Astrocyte of the hippocampus (primary cell): ENCODE results near the gene MROH7.

Experiments used
- DNase-seq: peaks from one replicate; pipeline ENCODE4 v3.0.0; 2011; ENCODE audit warnings: low read depth, low spot score

The MROH7 gene

GRCh38 chr1:54741531-54741930 is 99.9 kb downstream of the MROH7 start:
- DNase-seq = no peak

DNA sequence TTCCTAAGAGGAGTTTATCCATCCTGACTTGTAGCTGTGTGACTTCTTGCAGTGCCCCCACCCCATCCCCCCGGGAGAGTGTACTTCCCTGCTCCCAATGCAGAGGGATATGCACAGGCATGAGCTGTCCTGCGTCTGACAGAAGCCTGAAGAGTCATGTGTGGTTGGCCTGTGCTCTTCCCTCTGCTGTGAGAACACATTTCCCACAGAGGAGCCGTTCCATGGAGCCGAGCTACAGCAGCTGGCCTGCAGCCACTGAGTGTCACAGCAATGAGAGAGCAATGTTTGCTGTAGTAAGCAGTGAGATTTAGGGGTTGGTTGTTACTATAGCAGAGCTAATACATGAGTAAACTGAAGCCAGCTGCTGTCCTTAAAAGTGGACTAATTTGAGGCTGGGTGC is 100.7 kb downstream of the MROH7 start:
- DNase-seq = no peak

GRCh38 chr1:54743416-54744226 is 102.0 kb downstream of the MROH7 start:
- no peak for DNase-seq

- DNase-seq = no peak
These were observed 103.1 kb downstream of the MROH7 start for GRCh38 chr1:54744696-54745095.

- no peak for DNase-seq
These were observed 103.7 kb downstream of the MROH7 start for GRCh38 chr1:54745274-54745673.

- no peak for DNase-seq
These were observed 104.3 kb downstream of the MROH7 start for GRCh38 chr1:54745864-54746263.

DNA sequence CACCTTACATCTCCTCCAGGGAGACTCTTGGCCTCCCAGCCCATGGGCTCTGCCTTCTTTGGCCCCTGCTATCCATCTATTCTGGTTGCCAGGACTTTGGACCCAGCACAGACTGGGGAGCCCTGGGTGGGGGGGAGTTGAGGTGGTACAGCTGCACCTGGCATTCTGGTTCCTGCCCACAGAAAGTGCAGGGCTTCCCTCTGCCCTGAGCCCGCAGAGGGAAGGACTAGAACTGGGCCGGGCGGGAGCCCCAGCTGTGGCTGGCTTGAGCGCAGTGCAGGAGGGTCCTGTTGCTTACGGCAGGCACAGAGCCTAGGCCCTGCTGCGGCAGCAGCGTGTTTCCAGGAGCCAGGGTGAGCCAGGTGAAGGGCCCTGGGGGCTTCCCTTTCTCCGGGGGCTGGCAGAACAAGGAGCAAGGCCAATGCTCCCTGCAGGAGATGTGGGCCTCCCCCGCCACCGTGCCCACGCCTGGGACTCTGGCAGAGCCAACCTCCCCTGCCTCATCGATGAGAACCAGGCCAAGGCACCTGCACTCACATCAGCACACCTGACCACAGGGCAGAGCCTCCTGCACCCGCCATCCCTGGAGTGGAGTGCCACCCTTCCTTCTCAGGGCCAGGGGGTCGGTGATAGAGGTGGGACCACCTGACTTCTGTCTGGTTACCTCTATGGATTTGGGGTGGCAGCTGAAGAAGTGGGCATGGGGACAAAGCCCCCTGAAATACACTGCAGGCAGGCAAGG is 106.7 kb downstream of the MROH7 start:
- no peak for DNase-seq

DNA sequence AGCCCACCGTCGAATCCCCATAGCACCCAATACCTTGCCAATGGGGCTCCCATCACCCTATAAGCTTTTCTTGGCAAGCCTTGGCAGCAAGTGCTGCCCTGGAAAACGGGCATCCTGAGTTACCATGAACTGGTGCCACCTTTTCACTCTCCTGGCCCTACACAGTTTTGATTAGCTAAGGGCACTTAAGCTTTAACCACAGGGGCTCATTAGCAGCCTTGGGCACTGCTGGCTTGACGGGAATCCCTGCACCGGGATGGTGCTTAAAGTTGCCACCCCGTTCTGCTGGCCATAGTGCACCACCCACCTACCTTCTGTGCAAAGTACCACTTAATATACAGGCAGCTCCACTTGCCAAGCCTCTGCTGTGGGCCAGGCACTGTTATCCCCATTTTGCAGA is 109.0 kb downstream of the MROH7 start:
- no peak for DNase-seq

DNA sequence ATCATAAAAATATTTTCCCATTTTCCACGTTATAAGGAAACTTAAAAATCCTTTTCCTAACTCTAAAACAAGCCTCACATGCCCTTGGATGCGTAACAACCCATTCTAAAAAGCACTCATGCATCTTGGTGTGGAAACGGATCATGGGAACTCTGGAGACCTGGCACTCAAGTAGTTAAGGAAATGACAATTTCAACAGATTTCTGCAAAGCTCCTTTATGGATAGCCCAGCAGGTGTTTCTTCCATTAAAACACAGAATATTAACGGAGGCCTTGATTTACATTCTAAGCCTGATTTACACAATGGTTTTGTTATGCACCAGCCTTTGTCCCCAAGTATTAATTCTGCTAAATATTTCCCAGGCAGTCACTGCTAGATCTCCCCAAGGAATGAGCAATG is 109.8 kb downstream of the MROH7 start:
- no peak for DNase-seq

DNA sequence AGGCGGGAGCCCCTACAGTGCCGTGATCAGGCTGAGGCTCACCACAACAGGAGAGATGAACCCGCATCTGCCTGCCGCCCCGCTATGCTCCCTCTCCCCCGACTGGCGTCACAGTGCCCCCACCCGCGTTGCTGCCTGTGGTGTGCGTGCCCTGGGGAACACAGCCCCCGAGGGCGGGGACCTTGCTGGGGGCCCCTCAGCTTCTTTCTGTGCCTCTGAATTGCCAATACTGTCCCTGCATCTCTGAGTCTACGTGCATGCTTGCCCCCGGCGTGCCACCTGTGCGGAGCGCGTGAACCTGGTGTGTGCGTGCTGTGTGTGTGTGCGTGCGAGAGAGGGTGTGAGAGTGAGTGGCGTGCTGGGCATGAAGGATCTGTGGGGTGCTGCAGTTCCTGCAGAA is 112.5 kb downstream of the MROH7 start:
- no peak for DNase-seq

DNA sequence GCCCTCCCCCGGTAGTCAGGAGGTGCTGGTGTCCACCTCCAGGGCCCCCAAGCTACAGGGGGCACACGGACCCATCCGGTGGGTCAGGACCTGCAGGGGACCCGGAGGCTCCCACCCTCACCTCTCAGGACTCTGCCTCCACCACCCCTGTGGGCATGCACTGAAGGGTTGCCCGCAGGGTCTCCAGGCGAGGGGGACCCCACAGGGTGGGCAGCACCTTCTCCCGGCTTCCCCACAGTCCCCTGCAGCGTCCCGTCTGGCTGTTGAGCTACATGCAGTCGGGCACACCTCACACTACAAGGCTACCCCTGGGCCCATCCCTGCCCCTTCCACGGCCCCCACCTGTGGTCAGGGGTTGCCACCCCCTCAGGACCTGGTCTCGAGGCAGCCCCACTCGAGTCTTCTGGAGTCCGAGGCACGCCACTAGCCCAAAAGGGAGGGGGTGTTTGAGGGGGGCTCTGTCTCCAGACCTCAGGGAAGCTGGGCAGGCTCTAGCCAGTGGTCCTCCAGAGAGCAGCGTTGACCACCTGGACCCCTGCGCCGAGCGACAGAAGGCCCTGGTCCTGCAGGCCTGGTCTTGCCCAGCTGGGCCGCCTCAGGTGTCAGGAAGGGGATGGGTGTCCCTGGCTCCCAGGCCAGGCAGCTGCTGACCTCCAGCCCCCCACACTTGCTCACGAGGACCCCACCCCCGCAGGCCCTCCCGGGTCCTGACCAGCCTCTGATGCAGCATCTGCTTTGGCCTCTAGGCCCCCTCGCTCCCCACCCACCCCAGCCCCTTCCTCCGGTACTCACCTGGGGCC is 113.1 kb downstream of the MROH7 start:
- DNase-seq = no peak

- DNase-seq = no peak
These were observed 116.2 kb downstream of the MROH7 start for GRCh38 chr1:54757833-54758232.

DNA sequence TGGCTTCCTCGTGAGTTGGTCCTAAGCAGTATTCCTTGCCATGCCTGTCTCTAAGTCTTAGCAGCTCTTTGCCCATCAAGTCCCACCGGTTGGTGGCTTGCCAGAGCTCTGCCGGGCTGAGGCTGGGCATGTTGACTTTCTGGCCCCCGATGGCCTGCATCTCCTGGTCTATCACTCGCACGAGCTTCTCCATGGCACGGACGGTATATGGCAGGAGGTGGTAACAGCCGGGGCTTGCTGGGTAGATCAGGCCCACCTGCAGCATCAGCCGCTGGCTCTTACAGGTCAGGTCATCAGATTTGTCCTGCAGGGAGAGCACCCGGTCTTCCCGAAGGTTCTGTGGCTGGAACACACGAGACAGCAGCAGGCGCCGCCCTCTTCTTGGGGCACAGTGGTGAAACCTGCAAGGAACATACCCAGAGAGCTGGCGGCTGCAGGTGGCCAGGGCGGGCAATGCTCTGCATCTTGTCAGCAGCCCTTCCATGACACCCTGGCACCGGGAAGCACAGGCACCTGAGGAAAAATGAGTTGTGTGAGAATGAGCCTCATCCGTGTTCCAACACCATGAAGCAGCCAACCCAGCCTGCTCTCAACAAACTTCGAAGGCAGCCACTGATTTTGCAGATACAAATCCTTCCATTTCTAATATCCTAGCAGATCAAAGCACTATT is 117.2 kb downstream of the MROH7 start:
- DNase-seq = no peak
